Stimulated activated CD4-positive, alpha-beta T cell treated with anti-CD3 and anti-CD28 coated beads, Interleukin-2, amount 100 ng/mL, for 4 hours (primary cell): ENCODE measurements around the gene SHKBP1.
"Not testable (repeated sequence)": the region's sequence is repeated elsewhere in the genome, so short reads cannot be mapped to it uniquely, and the experiment has no call there.

Source experiments
- DNase-seq: peaks from one replicate; pipeline ENCODE4 v3.0.0-alpha.2; 2020; ENCODE audit warnings: low read depth

SHKBP1 gene

DNA sequence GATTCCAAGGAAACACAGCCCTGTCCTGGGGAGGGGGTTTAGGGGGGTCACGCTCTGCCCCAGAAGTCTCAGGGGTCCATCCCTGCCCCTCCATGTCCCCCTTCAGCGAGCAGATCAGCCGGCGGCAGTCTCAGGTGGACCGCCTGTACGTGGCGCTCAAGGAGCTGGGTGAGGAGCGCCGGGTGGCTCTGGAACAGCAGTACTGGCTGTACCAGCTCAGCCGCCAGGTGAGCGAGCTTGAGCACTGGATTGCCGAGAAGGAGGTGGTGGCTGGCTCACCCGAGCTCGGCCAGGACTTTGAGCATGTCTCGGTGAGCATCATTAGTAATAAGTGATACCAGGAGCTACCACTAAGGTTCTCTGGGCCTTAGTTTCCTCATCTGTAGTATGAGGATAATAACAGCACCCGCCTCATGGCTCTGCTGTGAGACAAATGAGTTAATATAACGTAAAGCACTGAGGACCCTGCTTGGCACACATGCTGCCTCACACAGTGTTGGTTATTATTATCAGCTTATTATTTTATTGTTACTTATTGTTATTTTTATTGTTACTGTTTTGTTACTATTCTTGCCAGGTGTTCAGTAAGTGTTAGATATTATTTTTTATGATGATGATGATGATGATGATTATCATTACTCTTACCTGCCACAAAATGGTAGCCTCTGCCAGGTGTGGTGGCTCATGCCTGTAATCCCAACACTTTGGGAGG lies 20.5 kb upstream of the SHKBP1 start:
- DNase-seq: no peak

DNA sequence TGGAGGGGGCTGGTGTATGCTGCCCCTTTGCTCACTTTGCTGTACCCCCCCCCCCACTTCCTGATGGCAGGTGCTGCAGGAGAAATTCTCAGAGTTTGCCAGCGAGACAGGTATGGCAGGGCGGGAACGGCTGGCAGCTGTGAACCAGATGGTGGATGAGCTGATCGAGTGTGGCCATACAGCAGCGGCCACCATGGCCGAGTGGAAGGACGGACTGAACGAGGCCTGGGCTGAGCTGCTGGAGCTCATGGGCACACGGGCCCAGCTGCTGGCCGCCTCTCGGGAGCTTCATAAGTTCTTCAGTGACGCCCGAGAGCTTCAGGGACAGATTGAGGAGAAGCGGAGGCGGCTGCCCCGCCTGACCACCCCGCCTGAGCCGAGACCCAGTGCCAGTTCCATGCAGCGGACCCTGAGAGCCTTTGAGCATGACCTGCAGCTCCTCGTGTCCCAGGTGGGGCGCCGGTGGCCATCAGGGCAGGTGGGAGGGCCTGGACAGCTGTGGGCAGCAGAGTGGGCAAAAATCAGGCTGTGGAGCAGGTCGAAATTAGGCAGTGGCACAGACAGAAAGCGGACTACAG lies 19.6 kb upstream of the SHKBP1 start:
- DNase-seq: no peak

DNA sequence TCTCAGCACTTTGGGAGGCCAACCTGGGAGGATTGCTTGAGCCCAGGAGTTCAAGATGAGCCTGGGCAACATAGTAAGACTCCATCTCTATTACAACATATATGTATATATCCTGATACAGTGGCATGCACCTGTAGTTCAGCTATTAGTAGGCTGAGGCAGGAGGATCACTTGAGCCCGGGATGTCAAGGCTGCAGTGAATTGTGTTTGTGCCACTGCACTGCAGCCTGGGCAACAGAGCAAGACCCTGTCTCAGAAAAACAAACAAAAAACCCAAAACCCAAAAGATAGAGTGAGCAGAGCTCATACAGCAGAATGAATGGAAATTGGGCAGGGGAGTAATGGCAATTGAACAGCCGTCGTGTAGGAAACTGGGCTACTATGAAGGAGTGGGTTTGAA lies 17.3 kb upstream of the SHKBP1 start:
- DNase-seq: no peak

DNA sequence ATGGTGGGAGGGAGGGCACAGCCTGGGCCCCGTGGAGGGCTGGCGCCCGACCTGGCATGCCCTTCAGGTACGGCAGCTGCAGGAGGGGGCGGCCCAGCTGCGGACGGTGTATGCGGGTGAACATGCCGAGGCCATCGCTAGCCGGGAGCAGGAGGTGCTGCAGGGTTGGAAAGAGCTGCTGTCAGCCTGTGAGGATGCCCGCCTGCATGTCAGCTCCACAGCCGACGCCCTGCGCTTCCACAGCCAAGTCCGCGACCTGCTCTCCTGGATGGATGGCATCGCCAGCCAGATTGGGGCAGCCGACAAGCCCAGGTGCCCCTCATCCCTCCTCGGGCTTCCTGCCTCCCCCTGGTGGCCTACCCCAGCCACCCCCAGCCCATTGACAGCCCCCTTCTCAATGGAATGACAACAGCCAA lies 16.6 kb upstream of the SHKBP1 start:
- no peak for DNase-seq

DNA sequence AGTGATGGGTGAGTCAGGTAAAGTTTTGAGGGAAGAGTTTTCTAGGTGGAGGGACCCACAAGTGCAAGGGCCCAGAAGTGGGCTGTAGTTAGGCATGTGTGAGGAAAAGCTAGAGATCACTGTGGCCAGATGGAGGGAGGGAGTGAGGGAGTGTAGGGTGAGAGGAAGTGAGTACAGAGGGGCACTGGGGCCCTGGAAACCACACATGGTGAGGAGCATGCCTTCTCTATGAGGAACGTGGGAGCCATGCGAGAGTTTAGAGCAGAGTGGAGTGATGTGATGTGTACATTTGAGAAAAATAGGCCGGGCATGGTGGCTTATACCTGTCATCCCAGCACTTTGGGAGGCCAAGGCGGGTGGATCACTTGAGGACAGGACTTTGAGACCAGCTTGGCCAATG lies 14.7 kb upstream of the SHKBP1 start:
- no peak for DNase-seq

DNA sequence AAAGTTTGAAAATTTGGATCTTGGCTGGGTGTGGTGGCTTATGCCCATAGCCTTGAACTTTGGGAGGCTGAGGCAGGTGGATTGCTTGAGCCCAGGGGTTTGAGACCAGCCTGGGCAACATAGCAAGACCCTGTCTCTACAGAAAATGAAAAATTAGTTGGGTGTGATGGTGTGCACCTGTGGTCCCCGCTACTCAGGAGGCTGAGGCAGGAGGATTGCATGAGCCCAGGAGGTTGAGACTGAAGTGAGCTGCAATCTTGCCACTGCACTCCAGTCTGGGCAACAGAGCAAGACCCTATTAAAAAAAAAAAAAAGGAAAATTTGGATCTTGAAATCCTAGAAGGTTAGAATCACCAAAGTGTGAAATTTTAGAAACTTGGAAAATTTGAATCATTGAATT lies 12.1 kb upstream of the SHKBP1 start:
- DNase-seq: not testable (repeated sequence)

DNA sequence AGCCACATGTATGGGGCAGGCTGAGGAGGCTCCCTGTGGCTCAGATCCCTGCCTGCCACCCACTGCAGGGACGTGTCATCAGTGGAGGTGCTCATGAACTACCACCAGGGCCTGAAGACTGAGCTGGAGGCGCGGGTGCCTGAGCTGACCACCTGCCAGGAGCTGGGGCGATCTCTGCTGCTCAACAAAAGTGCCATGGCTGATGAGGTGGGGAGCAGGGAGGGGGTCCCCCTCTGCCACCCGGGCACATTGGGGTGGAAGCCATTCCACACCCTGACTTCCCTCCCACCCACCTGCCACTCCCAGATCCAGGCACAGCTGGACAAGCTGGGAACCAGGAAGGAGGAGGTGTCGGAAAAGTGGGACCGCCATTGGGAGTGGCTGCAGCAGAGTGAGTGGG lies 11.3 kb upstream of the SHKBP1 start:
- DNase-seq: no peak

DNA sequence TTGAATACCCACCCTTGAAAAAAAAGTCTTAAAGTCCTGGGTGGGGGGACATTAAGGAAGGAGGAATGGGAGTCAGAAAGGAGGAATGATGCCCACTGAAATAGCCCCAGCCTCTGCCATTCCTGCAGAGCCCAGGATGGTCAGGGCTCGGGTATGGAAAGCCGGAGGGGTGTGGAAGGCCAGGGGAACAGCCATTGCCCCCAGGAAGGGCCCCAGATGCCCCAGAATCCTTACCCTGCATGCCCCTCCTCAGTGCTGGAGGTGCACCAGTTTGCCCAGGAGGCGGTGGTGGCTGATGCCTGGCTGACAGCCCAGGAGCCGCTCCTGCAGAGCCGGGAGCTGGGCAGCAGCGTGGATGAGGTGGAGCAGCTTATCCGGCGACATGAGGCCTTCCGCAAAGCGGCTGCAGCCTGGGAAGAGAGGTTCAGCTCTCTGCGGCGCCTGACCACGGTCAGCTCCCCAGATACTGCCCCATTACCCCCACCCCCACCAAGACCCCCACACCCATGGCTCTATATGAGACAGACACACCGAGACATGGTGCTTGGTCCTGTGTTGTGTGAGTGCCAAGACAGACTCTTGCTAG lies 10.7 kb upstream of the SHKBP1 start:
- no peak for DNase-seq

DNA sequence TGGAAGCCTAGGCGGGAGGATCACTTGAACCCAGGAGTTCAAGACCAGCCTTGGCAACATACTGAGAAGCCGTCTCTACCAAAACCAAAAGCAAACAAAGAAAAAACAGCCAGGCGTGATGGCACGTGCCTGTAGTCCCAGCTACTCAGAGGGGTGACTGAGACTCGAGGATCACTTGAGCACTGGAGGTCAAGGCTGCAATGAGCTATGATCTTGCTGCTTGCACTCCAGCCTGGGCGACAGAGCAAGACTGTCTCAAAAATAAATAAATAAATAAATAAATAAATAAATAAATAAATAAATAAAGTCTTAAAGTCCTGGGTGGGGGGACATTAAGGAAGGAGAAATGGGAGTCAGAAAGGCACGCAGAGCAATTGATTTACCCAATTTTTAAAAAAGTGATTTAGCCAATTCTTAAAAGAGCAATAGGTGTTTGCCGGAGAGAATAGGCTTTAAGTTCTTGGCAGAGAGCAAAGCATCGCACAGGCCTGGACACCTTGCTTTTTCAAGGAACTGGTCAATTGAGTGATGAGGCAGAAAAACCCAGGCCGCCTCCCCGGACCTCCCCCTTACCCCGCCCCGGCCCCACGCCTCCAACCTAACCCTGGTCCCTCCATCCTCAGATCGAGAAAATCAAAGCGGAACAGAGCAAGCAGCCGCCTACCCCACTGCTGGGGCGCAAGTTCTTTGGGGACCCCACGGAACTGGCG lies 9.5 kb upstream of the SHKBP1 start:
- no peak for DNase-seq

DNA sequence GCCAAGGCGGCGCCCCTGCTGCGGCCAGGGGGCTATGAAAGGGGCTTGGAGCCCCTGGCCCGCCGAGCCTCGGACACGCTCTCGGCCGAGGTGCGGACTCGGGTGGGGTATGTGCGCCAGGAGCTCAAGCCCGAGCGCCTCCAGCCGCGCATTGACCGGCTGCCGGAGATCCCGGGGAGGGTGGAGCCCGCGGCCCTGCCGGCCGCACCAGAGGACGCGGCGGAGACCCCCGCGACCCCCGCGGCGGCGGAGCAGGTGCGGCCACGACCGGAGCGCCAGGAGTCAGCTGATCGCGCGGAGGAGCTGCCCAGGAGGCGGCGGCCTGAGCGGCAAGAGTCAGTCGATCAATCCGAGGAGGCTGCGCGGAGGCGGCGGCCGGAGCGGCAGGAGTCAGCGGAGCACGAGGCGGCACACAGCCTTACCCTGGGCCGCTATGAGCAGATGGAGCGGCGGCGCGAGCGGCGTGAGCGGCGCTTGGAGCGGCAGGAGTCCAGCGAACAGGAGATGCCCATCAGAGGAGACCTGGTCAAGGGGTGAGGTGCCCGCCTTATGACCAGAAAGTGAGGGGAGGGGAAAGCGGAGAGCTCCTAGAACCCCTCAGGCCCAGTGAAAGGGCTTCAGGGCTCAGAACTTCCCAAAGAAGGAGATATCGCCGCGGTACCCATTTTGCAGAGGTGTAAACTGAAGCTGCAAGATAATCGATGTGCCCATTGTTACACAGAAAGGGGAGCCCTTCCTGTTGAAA lies 8.8 kb upstream of the SHKBP1 start:
- no peak for DNase-seq

DNA sequence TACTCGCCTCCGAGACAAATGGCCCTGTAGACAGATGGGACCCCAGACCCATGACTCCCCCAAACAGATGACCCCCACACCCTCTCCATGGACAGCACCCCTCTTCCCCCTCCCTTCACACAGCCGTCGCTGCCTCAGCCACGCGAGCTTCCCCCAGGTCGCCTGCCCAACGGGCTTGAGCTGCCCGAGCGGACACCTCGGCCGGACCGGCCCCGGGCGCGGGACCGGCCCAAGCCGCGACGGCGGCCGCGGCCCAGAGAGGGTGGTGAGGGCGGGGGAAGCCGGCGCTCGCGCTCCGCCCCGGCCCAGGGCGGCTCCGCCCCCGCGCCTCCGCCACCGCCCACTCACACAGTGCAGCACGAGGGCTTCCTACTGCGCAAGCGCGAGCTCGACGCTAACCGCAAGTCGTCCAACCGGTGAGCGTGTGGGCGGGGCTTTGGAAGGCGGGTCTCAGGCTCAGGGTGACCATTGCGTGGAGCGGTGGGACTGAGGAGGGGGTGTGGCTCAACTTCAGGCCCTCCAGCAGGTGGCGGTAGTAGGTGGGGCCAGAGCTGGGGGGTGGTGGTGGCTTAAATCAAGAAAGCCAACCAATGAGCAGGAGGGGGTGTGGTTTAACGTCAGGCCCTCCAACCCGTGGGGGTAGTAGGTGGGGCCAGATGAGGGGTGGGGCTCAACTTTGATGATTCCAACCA lies 6.2 kb upstream of the SHKBP1 start:
- peak; percentile 91 for DNase-seq

DNA sequence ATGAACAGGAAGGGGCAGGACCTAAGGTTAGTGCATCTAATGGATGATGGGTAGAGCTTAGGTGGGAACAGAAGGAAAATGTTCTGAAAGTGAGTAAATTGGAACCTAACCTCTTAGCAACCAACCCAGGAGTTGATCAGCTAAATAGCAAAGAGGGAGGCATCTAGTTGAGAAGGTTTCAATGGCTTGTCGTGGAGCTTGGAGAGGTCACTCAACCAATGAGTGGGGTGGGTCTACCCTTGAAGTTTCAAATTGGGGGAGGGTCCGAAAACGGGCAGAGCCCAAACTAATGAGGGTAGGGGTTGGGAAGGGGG lies 5.7 kb upstream of the SHKBP1 start:
- no peak for DNase-seq

DNA sequence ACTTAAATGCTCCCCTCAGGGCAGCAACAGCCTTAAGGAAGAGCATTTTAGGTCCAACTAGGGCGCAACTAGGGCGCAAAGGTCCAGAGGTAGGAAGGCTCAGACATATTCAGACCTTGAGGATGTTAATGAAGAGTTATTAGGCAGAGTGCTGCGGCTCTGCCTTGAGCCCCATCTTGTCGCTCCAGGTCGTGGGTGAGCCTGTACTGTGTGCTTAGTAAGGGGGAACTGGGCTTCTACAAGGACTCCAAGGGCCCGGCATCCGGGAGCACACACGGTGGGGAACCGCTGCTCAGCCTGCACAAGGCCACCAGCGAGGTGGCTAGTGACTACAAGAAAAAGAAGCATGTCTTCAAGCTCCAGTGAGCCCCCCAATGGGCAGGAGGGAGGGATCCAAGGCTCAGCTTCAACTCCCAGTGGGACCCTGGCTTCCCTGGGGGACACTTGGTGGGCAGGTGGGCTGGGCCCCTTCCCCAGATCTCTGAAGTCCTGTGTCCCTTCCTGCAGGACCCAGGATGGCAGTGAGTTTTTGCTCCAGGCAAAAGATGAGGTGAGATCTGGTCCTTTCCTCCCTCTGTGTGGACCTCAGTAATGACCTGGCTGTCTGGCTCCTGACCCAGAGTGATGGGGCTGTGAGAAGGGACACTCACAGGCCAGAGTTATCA lies 4.7 kb upstream of the SHKBP1 start:
- no peak for DNase-seq

DNA sequence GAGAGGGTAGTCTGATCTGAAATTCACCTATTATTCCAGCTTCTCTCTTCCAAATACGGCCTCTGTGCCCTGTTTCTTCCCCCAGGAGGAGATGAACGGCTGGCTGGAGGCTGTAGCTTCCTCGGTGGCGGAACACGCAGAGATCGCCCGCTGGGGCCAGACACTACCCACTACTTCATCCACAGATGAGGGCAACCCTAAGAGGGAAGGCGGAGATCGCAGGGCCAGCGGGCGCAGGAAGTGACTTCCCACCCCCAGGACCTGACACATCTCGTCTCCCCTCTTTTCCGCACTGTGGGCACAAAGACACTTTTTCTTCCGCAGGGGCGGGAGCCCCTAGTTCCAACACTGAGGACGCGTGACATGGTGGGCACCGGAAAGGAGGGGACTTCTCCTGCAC lies 1.3 kb upstream of the SHKBP1 start:
- DNase-seq: no peak

DNA sequence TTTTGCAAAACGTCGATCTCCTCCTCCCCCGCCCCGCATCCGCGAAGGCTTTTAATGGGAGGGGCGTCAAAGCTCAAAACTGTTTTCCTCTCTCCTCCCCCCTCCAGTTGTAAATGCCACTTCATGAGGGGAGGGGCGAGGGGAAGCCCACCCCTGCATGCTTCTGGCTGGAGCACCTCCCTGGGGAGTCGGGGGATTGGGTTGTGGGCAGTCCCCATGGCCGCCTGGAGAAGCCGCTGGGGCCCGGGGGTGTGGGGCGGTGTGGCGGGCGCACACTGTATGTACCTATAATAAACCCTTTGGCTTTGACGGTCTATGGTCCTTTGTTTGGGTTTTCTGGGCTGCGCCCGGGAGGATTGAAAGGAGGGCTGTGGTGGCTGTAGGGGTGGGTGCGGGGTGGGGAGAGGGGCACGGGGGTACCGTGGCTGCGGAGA lies 505 bp upstream of the SHKBP1 start:
- no peak for DNase-seq

DNA sequence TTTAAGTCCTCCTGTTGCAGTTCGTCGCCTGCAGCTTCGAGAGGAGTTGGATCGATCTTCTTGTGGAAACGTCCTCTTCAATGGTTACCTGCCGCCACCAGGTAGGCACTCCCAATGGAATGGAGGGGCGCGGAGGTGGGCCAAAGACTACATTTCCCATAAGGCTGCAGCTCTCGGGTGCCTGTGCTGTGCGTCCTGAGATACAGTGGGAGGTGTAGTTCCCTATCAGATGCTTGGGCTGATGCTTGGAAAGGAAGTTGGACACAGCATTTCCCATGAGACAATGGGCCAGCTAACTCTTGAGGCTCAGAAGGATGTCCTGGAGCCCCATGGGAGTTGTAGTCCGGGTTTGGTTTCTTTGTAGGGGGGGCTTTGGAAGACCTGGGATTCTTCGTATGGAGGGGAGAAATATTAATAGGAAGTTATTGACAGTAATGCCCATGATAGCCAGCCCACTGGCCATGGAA lies 1.8 kb downstream of the SHKBP1 start:
- DNase-seq: no peak

DNA sequence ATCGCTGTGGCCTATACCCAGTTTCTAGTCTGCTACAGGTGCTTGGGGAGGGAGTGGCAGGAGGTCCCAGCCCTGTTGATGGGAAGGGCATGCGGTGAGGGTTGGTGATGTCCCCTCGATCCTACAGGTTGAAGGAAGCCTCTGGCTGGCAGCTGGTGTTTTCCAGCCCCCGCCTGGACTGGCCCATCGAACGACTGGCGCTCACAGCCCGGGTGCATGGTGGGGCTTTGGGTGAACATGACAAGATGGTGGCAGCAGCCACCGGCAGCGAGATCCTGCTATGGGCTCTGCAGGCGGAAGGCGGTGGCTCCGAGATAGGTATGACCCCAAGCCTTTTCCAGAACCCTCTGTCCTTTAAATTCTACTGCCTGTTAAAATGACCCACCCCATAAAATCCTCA lies 3.9 kb downstream of the SHKBP1 start:
- DNase-seq: no peak

DNA sequence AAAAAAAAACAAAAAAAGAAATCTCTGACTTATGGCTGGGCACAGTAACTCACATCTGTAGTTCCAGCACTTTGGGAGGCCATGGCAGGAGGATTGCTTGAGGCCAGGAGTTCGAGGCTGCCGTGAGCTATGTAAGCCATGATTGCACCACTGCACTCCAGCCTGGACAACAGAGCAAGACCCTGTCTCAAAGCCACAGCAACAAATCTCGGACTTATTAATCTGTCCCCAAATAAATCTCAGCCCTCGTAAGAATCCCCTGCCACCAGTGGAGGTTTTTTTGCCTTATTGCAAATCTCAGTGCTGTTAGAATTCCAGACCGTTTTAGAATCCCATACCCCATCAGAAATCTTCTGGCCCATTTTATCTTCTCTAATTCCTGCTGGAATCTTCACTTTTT lies 4.9 kb downstream of the SHKBP1 start:
- DNase-seq: no peak

DNA sequence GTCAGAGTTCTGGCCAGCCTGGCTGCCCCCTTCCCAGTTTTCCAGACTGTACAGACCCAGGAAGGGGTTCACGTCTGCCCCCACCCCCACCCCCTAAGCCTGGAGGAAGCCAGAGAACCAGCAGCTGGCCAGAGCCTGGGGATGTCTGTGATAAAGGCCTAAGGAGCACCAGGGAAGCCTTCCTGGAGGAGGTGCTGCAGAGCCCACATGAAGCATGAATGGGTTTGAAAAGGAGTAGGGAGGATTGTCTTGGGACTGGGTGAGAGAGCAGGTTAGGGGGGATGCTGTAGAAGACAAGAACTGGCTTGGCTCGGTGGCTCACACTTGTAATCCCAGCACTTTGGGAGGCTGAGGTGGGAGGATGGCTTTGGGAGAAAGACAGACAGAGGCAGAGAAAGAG lies 5.8 kb downstream of the SHKBP1 start:
- no peak for DNase-seq

DNA sequence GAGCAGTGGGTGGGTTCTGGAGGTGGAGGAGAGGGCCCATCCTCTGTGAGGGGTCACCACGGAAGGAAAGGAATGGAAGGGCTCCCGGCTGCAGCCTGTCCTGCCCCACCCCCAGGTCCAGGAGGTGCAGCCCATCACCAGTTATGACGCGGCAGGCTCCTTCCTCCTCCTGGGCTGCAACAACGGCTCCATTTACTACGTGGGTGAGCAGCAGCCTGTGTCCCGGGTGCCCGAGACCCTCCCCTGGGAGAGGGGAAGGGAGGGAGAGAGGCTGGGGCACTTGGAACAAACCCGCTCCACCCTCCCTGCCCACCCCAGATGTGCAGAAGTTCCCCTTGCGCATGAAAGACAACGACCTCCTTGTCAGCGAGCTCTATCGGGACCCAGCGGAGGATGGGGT lies 6.6 kb downstream of the SHKBP1 start:
- no peak for DNase-seq

DNA sequence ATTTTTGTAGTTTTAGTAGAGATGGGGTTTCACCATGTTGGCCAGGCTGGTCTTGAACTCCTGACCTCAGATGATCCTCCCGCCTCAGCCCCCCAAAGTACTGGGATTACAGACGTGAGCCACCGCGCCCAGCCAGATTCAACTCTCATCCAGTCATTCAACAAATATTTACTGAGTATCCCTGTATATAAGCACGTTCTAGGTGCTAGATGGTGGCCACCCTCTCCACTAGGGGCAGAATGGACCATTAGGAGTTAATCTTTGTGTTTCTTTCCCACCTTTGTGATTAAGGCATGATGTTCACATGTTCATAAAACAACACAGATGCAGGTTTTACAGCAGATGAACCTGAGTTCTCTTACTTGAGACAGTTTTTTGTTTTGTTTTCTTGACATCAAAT lies 7.3 kb downstream of the SHKBP1 start:
- no peak for DNase-seq
